HL-60 (cell line): Measurements from ENCODE around the gene DSCAML1.

Source experiments
- GABPA ChIP-seq: IDR thresholded peaks from 2 replicates; pipeline ENCODE4 v1.6.1; 2012; ENCODE audit warnings: low read depth
- TF ChIP-seq, protein P1 (sequence below): IDR thresholded peaks from one replicate; pipeline ENCODE4 v1.5.1; 2011; ENCODE audit warnings: low read length, control low read depth, inconsistent platforms; ENCODE audit not compliant: insufficient read depth
- TF ChIP-seq, protein P2 (sequence below): IDR thresholded peaks from 2 replicates; pipeline ENCODE4 v1.6.1; 2012; ENCODE audit warnings: low read depth; ENCODE audit not compliant: insufficient replicate concordance

DNA sequence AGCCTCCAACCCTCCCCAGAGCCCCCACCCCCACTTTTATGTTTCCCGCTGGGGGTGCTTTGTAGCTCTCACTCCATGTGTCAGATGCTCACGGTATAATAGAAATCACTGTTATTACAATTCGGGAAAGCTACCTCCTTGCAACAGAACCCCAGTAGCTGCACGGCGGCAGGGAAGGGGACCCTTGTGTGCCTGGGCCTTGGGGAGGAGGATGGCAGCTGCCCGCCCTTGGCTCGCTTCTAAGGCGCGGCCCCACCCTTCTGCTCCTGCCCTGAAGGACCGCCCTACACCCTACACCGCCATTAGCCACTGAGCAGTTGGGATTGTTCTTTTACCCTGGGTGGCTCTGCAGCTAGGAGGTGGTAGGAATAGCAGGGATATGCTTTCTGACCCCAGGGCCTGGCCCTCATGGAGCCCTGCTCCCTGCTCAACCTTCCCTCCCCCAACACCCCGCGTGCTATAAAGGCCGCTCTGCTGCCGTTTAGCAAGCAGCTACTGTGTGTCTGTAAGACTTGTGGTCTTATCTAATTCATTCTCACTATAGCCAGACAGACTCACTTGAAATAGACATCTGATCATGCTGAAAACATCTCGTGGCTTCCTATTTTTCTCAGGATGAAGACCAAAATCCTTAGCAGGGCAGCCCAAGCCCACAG lies 249.7 kb downstream of the DSCAML1 start:
- TF ChIP-seq, protein P1, sequence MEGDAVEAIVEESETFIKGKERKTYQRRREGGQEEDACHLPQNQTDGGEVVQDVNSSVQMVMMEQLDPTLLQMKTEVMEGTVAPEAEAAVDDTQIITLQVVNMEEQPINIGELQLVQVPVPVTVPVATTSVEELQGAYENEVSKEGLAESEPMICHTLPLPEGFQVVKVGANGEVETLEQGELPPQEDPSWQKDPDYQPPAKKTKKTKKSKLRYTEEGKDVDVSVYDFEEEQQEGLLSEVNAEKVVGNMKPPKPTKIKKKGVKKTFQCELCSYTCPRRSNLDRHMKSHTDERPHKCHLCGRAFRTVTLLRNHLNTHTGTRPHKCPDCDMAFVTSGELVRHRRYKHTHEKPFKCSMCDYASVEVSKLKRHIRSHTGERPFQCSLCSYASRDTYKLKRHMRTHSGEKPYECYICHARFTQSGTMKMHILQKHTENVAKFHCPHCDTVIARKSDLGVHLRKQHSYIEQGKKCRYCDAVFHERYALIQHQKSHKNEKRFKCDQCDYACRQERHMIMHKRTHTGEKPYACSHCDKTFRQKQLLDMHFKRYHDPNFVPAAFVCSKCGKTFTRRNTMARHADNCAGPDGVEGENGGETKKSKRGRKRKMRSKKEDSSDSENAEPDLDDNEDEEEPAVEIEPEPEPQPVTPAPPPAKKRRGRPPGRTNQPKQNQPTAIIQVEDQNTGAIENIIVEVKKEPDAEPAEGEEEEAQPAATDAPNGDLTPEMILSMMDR, result no peak
- no peak for TF ChIP-seq GABPA
- TF ChIP-seq, protein P2, sequence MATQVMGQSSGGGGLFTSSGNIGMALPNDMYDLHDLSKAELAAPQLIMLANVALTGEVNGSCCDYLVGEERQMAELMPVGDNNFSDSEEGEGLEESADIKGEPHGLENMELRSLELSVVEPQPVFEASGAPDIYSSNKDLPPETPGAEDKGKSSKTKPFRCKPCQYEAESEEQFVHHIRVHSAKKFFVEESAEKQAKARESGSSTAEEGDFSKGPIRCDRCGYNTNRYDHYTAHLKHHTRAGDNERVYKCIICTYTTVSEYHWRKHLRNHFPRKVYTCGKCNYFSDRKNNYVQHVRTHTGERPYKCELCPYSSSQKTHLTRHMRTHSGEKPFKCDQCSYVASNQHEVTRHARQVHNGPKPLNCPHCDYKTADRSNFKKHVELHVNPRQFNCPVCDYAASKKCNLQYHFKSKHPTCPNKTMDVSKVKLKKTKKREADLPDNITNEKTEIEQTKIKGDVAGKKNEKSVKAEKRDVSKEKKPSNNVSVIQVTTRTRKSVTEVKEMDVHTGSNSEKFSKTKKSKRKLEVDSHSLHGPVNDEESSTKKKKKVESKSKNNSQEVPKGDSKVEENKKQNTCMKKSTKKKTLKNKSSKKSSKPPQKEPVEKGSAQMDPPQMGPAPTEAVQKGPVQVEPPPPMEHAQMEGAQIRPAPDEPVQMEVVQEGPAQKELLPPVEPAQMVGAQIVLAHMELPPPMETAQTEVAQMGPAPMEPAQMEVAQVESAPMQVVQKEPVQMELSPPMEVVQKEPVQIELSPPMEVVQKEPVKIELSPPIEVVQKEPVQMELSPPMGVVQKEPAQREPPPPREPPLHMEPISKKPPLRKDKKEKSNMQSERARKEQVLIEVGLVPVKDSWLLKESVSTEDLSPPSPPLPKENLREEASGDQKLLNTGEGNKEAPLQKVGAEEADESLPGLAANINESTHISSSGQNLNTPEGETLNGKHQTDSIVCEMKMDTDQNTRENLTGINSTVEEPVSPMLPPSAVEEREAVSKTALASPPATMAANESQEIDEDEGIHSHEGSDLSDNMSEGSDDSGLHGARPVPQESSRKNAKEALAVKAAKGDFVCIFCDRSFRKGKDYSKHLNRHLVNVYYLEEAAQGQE, result no peak
